Measurements from ENCODE around the gene LHX5.

The LHX5 gene

GRCh38 chr12:113439301-113439597 lies 32.4 kb downstream of the LHX5 start:
- no peak for DNase-seq (ENCODE audit: low read depth in 2 of 2)

- no peak for DNase-seq (ENCODE audit: low read depth in 2 of 2)
These were observed 33.0 kb downstream of the LHX5 start for GRCh38 chr12:113438523-113439300.

GRCh38 chr12:113437729-113438100 lies 34.0 kb downstream of the LHX5 start:
- no peak for DNase-seq (ENCODE audit: low read depth in 2 of 2)

GRCh38 chr12:113436993-113437728 lies 34.5 kb downstream of the LHX5 start:
- DNase-seq (ENCODE audit: low read depth in 2 of 2): no peak

GRCh38 chr12:113436586-113436985 lies 35.1 kb downstream of the LHX5 start:
- DNase-seq (ENCODE audit: low read depth in 2 of 2): no peak

GRCh38 chr12:113435367-113435766 lies 36.3 kb downstream of the LHX5 start:
- DNase-seq (ENCODE audit: low read depth in 2 of 2): no peak

GRCh38 chr12:113432986-113433385 lies 38.7 kb downstream of the LHX5 start:
- DNase-seq (ENCODE audit: low read depth in 2 of 2): no peak

GRCh38 chr12:113428482-113428881 lies 43.2 kb downstream of the LHX5 start:
- no peak for DNase-seq (ENCODE audit: low read depth in 2 of 2)

- no peak for DNase-seq (ENCODE audit: low read depth in 2 of 2)
These were observed 43.8 kb downstream of the LHX5 start for GRCh38 chr12:113427882-113428281.

- no peak for DNase-seq (ENCODE audit: low read depth in 2 of 2)
These were observed 45.7 kb downstream of the LHX5 start for GRCh38 chr12:113425960-113426453.

- peak; percentile 30 to 64 for DNase-seq (ENCODE audit: low read depth in 2 of 2)
These were observed 46.5 kb downstream of the LHX5 start for GRCh38 chr12:113424915-113425823.

GRCh38 chr12:113424456-113424855 lies 47.2 kb downstream of the LHX5 start:
- no peak for DNase-seq (ENCODE audit: low read depth in 2 of 2)

GRCh38 chr12:113422886-113423669 lies 48.6 kb downstream of the LHX5 start:
- no peak for DNase-seq (ENCODE audit: low read depth in 2 of 2)

GRCh38 chr12:113422030-113422885 lies 49.4 kb downstream of the LHX5 start, which contains the start of gene SDSL:
Gene SDSL, plus strand, starts transcription at chr12:113422380. Its CDS starts 5,603 bp downstream, at chr12:113427983.
- DNase-seq (ENCODE audit: low read depth in 2 of 2): peak; percentile 6 to 38

GRCh38 chr12:113420996-113421595 lies 50.6 kb downstream of the LHX5 start:
- no peak for DNase-seq (ENCODE audit: low read depth in 2 of 2)

- DNase-seq (ENCODE audit: low read depth in 2 of 2): no peak
These were observed 53.3 kb downstream of the LHX5 start for GRCh38 chr12:113418213-113418879.

GRCh38 chr12:113416091-113416754 lies 55.4 kb downstream of the LHX5 start:
- DNase-seq (ENCODE audit: low read depth in 2 of 2): no peak

GRCh38 chr12:113414519-113415038 lies 57.1 kb downstream of the LHX5 start:
- DNase-seq (ENCODE audit: low read depth in 2 of 2): no peak
